ENCODE measurements around the gene PCF11. TPM values are rescaled to one million over a fixed set of nuclear protein-coding genes. Genes with fewer than 3 reads are reported as not detected.
"Not testable (repeated sequence)": the region's sequence is repeated elsewhere in the genome, so short reads cannot be mapped to it uniquely, and the experiment has no call there.

The PCF11 gene
- total RNA-seq, 1 donor from 2014 or later, result 74.3 TPM

DNA sequence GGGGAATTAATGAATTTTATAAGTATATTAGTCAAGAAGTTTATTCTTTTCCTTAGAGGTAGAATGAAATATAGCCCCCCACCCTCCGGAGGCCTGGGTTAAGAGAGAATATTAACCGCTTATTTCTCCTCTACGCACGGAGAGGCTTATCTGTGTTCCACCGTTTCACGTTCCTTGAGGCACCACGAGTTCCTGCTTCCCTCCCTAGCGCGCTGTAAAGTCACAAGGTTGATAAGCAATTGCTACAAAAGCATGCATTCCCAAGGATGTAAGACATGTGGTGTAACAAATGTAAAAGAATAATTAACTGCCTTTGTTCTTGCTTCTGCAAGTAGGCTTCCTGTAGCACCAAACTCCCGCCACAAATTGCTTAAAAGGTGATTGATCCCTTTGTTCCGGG is 35.1 kb downstream of the PCF11 start:
- intact Hi-C loops (cut with micrococcal nuclease), result no loop called here

DNA sequence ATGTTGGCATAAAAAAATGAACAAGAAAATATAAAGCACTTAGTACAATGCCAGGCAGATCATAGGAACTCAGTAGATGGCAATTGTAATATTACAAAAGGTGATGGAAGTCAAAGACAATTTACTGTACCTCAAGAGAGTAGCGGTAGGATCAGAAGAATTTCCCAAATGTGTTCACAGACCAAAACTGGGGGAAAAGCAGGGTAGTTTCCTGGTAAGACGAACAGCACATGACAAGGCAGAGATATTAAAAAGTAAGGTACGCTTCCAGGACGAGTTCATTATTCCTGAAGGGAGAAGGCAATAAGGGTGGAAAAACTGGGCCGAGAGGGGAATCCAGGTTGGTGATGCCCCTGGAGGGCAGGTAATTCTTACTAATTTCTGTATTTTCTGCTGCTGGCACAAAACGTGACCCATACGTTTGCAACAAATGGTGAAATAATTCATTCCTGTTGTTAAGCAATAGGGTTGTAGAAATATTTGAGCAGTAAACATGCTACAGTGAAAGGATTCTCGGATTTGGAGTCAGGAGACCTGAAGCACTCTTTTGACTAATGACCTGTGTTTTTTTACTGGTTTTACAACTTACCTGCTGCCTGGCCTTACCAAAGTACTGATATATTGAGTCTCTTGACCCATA is 35.8 kb downstream of the PCF11 start:
- intact Hi-C loops (cut with micrococcal nuclease), result loop anchor here (1.0 kb wide), 8 partner anchors 7 to 291 kb away; partner anchors contain the start of genes CCDC90B, DDIAS, PCF11 and RAB30

DNA sequence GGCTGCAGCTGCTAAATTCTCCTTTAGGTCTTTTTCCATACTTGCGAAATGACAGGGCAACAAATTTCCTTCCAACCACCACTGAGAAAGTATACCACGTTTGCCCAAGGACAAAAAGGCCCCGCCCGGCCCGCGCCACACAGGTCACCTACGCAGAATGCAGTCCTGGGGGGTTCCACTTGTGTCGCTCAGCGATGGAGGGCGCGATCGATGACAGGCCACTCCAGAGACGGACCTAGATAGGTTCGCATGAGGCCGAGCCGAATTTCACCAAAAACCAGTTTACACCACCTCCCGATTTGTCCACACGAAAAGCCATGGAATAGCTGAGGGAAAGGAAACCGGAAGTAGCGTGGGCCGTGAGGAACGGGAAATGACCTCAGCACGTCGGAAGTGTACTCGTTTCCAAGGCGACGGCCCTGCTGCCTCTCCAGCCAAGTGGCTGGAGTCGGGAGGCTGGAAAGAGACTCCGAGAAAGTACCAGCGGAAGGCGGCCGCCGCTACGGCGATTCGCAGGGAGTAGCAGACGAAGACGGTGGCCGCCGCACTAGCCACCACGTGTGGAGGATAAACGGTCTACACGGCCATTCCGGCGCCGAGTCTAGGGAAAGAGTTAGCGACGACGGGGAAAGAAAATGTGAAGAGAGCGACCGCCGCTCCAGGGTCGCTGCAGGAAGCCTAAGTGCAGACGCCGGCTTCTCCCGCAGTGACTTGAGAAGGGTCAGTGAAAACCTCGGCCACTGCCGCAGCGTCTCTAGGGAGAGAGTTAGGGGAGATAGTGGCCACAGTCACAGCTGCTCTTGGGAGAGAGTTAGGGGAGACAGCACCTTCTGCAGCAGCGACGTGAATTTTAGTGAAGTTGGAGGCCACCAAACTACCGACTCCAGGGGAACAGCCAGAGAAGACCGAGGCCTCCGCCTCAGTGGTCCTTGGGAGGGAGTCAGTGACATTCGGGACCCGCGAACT is 36.7 kb downstream of the PCF11 start, which contains the start of gene ANKRD42:
Gene ANKRD42 (plus strand): TSS at position 398 of the 966 bp plus-strand sequence. CDS start 959 bp downstream, outside the sequence.
- intact Hi-C loops (cut with micrococcal nuclease), result loop anchor here (1.0 to 2.0 kb wide), 11 partner anchors 8 to 292 kb away; partner anchors contain the start of genes CCDC90B, DDIAS, PCF11 and RAB30

DNA sequence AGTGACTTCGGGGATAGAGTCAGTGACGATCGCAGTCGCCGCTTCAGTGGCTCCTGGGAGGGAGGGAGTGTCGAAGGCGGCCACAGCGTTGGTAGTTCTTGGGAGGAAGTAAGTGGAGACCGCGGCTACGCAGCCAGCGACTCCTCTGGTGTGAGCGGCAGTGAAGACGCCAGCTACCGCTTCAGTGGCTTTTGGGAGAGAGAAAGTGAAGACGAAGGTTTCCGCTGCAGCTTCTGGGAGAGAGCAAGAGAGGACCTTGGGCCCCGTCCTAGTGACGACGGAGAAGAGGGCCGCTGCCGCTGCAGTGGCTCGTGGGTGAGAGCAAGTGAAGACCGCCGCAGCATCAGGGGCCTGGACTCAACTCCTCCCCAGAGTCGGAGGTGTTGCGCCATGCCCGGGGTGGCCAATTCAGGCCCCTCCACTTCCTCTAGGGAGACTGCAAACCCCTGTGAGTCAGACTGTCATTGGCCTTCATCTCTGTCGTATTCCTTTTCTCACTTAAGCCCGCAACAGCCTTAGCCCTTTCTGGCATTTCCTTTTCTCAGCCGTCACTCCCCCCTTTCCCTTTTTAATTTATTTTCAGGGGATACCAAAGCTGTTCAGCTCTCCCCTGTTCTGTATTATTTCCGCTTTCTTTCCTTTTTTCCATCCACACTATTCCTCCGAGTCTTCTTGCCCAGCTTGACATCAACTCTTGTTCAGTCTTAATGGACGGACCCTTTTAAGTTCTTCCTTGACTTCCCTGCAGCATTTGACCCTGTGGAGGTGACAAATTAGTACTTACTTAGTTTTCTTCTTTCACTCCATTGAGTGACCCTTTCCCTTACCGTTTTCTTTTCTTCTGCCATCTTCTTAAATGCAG is 37.6 kb downstream of the PCF11 start:
- intact Hi-C loops (cut with micrococcal nuclease), result loop anchor here (1.0 to 2.0 kb wide), 3 partner anchors 56 to 234 kb away; no protein-coding TSS in a partner anchor

DNA sequence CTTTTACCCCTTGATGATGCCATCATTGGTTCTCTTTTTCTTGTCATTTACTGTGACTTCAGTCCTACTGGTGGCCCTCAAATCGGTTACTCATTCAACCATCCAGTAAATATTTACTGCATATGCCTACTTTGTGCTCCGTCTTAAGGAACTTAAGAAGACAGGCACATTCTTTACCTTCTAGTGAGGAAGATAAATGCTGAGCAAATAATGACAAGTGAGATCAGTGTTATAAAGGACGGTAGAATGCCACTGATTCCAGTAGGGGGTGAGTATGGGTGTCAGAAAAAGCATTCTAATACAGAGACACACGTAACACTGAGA is 38.2 kb downstream of the PCF11 start:
- intact Hi-C loops (cut with micrococcal nuclease), result loop anchor here (2.0 kb wide), 1 partner anchor 132 kb away; no protein-coding TSS in a partner anchor

DNA sequence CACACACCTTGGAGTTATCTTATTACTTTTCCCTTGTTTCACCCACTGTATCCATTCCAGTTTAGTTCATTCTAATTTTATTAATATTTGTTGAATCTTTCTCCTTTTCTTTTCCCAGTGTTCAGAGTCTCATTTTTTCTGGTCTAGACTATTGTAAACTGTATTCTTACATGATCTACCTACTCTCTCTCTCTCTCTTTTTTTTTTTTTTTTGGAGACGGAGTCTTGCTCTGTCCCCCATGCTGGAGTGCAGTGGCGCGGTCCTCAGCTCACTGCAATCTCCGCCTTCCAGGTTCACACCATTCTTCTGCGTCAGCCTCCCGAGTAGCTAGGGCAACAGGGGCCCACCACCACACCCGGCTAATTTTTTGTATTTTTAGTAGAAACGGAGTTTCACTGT is 38.7 kb downstream of the PCF11 start:
- intact Hi-C loops (cut with micrococcal nuclease), result loop anchor here (2.0 kb wide), 1 partner anchor 133 kb away; no protein-coding TSS in a partner anchor

DNA sequence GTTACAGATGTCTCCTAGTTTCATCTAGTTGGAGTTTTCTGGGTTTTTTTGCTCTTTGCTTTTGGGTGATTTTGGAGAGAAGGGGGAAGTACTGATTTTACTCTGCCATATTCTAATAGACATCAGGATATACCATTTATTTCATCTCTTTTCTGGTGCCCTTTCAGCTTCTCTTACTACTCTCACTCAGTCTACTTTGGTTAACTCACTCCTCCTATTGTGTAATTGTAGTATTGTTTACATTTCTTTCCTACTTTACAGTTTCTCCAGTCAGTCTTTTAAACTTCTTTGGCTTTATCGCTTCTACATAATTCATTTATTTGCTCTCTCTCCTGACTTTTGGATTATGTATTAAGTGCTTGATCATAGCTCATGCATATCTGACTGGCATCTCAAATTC is 43.1 kb downstream of the PCF11 start:
- intact Hi-C loops (cut with micrococcal nuclease), result no loop called here

DNA sequence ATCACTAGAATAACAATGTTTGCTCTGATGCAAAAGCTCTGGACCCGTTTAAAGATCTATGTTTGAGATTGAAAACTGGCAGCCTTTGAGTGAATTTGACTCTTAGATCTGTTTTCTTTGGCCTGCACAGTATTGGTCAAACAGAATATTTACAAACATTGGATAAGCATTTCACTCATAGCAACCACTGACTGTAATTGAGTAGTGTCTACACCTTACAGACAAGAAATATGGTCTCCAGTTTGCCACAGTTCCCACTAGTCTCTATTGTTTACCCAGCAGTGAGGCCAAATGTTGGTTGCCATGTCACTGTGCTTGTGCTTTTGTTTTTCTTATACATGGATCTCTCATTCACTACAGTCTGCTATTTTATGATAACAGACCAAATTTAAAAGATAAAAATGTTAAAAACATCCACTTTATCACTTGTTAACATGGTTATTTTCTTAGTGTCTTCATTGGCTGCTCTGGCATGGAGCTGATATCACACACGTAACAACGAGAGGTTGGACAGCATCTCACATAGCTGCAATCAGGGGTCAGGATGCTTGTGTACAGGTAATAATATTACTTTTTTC is 48.8 kb downstream of the PCF11 start:
- intact Hi-C loops (cut with micrococcal nuclease), result no loop called here

DNA sequence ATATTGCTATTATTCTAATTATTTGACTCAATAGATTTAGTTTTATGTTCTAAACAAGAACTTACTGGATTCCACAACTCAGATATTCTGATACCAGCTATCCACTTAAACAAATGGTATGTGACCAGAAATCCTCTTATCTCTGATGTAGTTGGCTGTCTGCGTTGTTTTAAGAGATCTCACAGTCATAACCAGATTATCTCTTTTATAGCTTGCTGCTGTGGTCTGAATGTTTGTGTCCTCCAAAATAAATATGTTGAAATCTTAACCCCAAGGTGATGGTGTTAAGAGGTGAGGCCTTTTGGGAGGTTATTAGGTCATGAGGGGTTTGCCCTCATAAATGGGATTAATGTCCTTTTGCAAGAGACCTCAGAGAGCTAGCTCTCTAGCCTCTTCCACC is 49.3 kb downstream of the PCF11 start:
- intact Hi-C loops (cut with micrococcal nuclease), result no loop called here

DNA sequence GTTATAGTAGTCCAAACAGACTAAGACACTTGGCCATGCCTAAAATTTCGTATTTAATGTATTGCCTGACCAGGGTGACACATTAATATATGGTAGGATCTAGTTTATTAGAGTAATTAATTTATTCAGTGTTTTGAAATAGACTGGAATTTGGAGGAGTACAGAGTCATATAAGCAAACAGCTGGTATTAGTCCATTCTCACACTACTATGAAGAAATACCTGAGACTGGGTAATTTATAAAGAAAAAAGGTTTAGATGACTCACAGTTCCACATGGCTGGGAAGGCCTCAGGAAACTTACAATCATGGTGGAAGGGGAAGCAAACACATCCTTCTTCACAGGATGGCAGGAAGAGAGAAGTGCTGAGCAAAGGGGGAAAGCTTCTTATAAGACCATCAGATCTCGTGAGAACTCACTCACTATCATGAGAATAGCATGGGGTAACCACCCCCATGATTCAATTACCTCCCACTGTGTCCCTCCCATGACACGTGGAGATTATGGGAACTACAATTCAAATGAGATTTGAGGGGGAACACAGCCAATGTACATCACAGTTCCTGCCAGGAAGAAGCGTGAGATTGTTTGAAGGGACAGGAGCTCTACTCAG is 49.9 kb downstream of the PCF11 start:
- intact Hi-C loops (cut with micrococcal nuclease), result not testable (repeated sequence)

DNA sequence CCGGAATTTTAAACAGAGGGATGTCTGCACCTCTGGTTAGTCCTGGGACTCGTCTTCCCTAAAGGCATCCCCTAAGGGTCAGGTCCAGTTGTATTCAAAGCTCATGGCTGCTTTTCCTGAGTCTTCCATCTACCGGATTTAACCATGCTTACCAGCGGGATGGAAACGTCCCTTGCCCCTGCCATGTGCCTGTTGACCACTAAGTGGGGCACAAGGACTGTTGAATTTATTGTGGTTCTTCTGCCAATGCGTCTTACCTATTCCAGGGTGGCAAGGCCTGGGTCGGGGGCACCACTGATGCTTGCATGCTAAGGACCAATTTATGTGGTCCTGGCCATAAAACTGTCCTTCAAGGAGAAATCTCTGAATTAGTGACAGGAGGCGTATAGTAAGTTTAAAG is 62.2 kb downstream of the PCF11 start:
- intact Hi-C loops (cut with micrococcal nuclease), result no loop called here

DNA sequence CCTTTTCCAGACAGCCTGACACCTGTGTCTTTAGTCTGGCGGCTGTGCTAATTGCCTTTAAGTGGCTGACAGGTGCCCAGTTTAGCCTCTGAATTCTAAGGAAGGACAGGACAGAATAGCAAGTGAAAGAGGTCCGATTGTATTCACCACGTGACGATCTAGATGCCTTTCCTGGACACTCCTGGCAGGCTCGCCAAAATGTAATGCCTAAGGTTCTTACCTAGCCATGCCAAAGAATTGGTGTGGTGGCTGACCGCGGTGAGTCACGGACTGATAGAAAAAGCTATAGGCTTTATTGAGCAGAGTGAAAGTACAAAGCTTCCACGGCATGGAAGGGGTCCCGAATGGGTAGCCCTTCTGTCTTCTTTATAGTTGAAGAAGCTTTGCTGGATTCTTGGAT is 63.3 kb downstream of the PCF11 start:
- intact Hi-C loops (cut with micrococcal nuclease), result no loop called here

DNA sequence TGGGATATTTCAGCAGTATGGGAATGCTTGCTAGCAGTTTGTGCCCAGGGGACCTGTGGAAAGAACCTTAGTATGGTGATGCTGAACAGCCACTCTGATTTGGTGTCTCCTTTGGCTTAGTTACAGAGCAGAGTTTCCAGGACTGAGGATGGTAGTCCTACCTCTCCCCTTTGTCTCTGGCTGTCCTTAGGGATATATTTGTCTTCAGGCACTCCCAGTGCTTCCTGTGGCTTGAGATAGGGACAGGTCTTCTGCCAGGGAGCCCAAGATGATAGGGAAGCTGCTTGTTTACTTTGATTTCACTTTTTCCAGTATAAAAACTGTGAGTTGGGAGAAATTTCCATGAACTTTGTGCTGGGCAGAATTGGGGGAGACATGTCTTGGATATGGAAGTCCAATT is 64.8 kb downstream of the PCF11 start:
- intact Hi-C loops (cut with micrococcal nuclease), result no loop called here

DNA sequence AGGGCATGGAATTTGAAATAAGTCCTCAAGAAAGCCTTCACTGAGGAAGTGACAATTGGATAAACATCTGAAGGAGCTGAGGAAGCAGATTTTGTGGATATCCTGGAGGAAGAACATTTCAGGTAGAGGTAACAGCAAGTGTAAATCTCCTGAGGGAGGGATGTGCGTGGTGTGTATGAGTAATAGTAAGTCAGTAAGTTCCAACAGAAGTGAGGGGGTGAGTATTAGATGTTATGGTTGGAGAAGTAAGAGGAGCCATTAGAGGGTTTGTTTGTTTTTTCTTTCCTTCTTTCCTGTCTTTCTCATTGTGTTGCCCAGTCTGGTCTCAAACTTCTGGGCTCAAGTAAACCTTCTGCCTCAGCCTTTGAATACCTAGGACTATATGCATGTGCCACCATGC is 65.6 kb downstream of the PCF11 start:
- intact Hi-C loops (cut with micrococcal nuclease), result no loop called here

DNA sequence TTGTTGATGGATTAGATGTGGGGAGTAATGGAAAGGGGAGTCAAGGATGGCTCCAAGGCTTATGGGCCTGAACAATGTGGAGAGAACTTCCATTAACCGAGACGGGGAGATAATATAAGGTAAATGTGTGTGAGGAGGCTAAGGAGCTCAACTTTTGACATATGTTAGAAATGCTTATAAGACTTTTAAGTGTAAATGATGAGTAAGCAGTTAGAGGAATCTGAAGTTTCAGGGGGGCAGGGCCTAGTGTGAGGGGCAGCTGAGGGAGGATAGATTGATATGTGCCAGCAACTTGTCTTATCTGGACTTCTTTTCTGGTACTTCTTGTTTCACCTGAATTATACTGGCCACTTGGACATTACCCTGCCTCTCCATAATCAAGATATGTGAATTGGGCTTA is 66.5 kb downstream of the PCF11 start:
- intact Hi-C loops (cut with micrococcal nuclease), result no loop called here

DNA sequence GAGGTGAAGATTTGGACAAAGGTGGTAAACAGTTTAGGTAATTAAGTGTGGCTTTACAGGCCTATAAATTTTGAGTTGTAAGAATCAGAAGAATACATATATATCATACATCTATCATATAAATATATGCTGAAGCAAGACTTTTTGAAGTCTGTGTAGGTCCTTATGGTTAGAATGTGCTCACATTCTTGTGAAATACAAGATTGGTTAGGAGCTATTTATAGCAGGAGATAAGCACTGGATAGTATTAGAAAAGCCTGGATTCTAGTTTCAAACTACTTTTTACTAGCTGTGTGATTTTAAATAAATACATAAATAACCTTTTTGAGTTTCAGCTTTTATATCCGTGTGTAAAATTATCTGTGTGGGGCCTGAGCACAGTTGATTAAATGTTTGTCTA is 78.9 kb downstream of the PCF11 start:
- intact Hi-C loops (cut with micrococcal nuclease), result no loop called here

All from T-helper 1 cell treated with Interleukin-12 subunit alpha and Interleukin-12 subunit beta and Interleukin-4 antibody, amounts not matched to agents 30 ng/mL and 1 ng/mL, for 36 hours (primary cell).